MM.1S (cell line): ENCODE measurements around the gene PGBD2.

Experiments used
- DNase-seq: peaks from one replicate; pipeline ENCODE4 v3.0.0-alpha.2; 2015
- H2AFZ ChIP-seq: fragments of 300-600 bp; sonication (generic); 2 replicates; pipeline ENCODE4 v1.6.0; 2016; ENCODE audit warnings: antibody characterized with exemption, low read length
- H3F3A ChIP-seq: fragments of 300-600 bp; sonication (generic); 2 replicates; pipeline ENCODE4 v1.6.1; 2016; ENCODE audit warnings: mild to moderate bottlenecking, antibody characterized with exemption, low read length, moderate library complexity, mixed read lengths; ENCODE audit not compliant: insufficient read depth
- H3K27ac ChIP-seq: fragments of 300-600 bp; sonication (generic); 2 replicates; pipeline ENCODE4 v1.5.1; 2016; ENCODE audit warnings: mild to moderate bottlenecking, low read length
- H3K27me3 ChIP-seq: fragments of 300-600 bp; sonication (generic); replicated peaks from 2 replicates; pipeline ENCODE4 v1.6.0; 2016; ENCODE audit warnings: low read length; ENCODE audit not compliant: insufficient read depth
- H3K36me3 ChIP-seq: fragments of 300-600 bp; sonication (generic); replicated peaks from 2 replicates; pipeline ENCODE4 v1.6.1; 2016; ENCODE audit warnings: mild to moderate bottlenecking, low read length, mixed read lengths; ENCODE audit not compliant: insufficient read depth
- H3K4me1 ChIP-seq: fragments of 300-600 bp; sonication (generic); 2 replicates; pipeline ENCODE4 v1.6.1; 2016; ENCODE audit warnings: low read length, mixed read lengths
- H3K4me2 ChIP-seq: fragments of 300-600 bp; sonication (generic); 2 replicates; pipeline ENCODE4 v1.6.0; 2016; ENCODE audit warnings: low read depth, low read length
- H3K4me3 ChIP-seq: fragments of 300-600 bp; sonication (generic); 2 replicates; pipeline ENCODE4 v1.5.1; 2016; ENCODE audit warnings: low read length, mixed read lengths
- H3K79me2 ChIP-seq: fragments of 300-600 bp; sonication (generic); 2 replicates; pipeline ENCODE4 v1.6.1; 2016; ENCODE audit warnings: mixed run types, low read length, mixed read lengths
- H3K9ac ChIP-seq: fragments of 300-600 bp; sonication (generic); 2 replicates; pipeline ENCODE4 v1.6.1; 2016; ENCODE audit warnings: low read length, mixed read lengths
- H3K9me2 ChIP-seq: fragments of 300-600 bp; sonication (generic); replicated peaks from 2 replicates; pipeline ENCODE4 v1.6.1; 2016; ENCODE audit warnings: mild to moderate bottlenecking, low read length, mixed read lengths; ENCODE audit not compliant: insufficient read depth
- H3K9me3 ChIP-seq: fragments of 300-600 bp; sonication (generic); replicated peaks from 2 replicates; pipeline ENCODE4 v1.6.1; 2016; ENCODE audit warnings: mild to moderate bottlenecking, low read length, mixed read lengths; ENCODE audit not compliant: insufficient read depth
- H4K20me1 ChIP-seq: fragments of 300-600 bp; sonication (generic); 2 replicates; pipeline ENCODE4 v1.6.1; 2016; ENCODE audit warnings: mild to moderate bottlenecking, low read length, moderate library complexity, mixed read lengths; ENCODE audit not compliant: insufficient read depth
- CTCF ChIP-seq: fragments of 300-600 bp; sonication (generic); IDR thresholded peaks from 2 replicates; pipeline ENCODE4 v1.5.1; 2016; ENCODE audit warnings: antibody characterized with exemption, low read length, mixed read lengths
- EZH2 ChIP-seq: fragments of 300-600 bp; sonication (generic); optimal IDR thresholded peaks from 2 replicates; pipeline ENCODE3; 2017; ENCODE audit warnings: low read depth, mild to moderate bottlenecking, antibody characterized with exemption, low read length, mixed read lengths
- EZH2phosphoT487 ChIP-seq: fragments of 300-600 bp; sonication (generic); IDR thresholded peaks from 2 replicates; pipeline ENCODE4 v1.6.1; 2018; ENCODE audit warnings: antibody characterized with exemption, low read length

Gene PGBD2

DNA sequence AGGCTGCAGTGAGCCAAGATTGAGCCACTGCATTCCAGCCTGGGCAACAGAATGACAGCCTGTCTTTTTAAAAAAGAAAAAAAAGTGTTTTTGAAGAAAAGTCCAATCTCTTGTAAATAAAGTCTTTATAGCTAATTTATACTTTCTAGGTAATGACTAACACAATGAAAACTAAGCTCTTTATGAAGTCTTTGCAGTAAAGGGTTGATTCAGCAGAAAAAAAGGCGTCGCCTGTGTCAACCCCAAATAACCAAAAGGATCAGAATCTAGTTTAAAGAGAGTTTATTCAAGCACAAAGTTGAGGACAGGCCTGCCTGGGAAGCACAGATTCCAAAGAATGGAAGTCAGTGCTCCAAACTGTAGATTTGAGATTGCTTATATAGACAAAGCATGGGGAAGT lies 14.3 kb upstream of the PGBD2 start:
- Histone ChIP-seq H3K4me2 (no peak overlapping the region), H4K20me1 (no peaks in the 10 kb centered on the region), H2AFZ (no peak overlapping the region), H3K79me2 (no peaks in the 10 kb centered on the region), H3K9me3 (no peaks in the 10 kb centered on the region), H3K4me3 (no peak overlapping the region), H3K27ac (no peak overlapping the region), H3K27me3 (no peaks in the 10 kb centered on the region), H3K36me3 (no peaks in the 10 kb centered on the region), H3F3A (no peaks in the 10 kb centered on the region), H3K4me1 (no peaks in the 10 kb centered on the region), H3K9me2 (no peaks in the 10 kb centered on the region), H3K9ac (no peak overlapping the region)
- TF ChIP-seq EZH2phosphoT487 (no peak), EZH2 (no peak), CTCF (no peak)
- no peak for DNase-seq

GRCh38 chr1:248892590-248892989 lies 13.4 kb upstream of the PGBD2 start:
- H3K9ac ChIP-seq = no peak overlapping the region
- H3K27ac ChIP-seq = no peak overlapping the region
- no peaks in the 10 kb centered on the region for H3K9me3 ChIP-seq
- H3F3A ChIP-seq = no peaks in the 10 kb centered on the region
- H3K4me3 ChIP-seq = no peak overlapping the region
- no peaks in the 10 kb centered on the region for H3K4me1 ChIP-seq
- H3K27me3 ChIP-seq = no peaks in the 10 kb centered on the region
- TF ChIP-seq EZH2phosphoT487 = no peak
- no peak for TF ChIP-seq CTCF
- no peaks in the 10 kb centered on the region for H4K20me1 ChIP-seq
- no peak overlapping the region for H3K4me2 ChIP-seq
- no peaks in the 10 kb centered on the region for H3K9me2 ChIP-seq
- DNase-seq = no peak
- no peak overlapping the region for H2AFZ ChIP-seq
- H3K79me2 ChIP-seq = no peaks in the 10 kb centered on the region
- H3K36me3 ChIP-seq = no peaks in the 10 kb centered on the region

- no peak overlapping the region for H3K27ac ChIP-seq
- no peak overlapping the region for H2AFZ ChIP-seq
- H3K9ac ChIP-seq = no peak overlapping the region
- no peak overlapping the region for H3K4me3 ChIP-seq
- no peaks in the 10 kb centered on the region for H3K4me1 ChIP-seq
- H3K27me3 ChIP-seq = no peaks in the 10 kb centered on the region
- DNase-seq = no peak
- no peaks in the 10 kb centered on the region for H3K9me2 ChIP-seq
- no peaks in the 10 kb centered on the region for H3K79me2 ChIP-seq
- H3K9me3 ChIP-seq = no peaks in the 10 kb centered on the region
- H3K4me2 ChIP-seq = no peak overlapping the region
- no peaks in the 10 kb centered on the region for H4K20me1 ChIP-seq
- H3F3A ChIP-seq = no peaks in the 10 kb centered on the region
- H3K36me3 ChIP-seq = no peaks in the 10 kb centered on the region
- no peak for TF ChIP-seq EZH2
- no peak for TF ChIP-seq CTCF
- no peak for TF ChIP-seq EZH2phosphoT487
Measured at GRCh38 chr1:248894837-248895236, 11.2 kb upstream of the PGBD2 start.
